ENCODE results near the gene ELOVL4. TPM values are rescaled to one million over a fixed set of nuclear protein-coding genes. Genes with fewer than 3 reads are reported as not detected.

The ELOVL4 gene
- total and polyA plus RNA-seq, 11 donors, result 0.09 to 0.48 (median 0.20) TPM

DNA sequence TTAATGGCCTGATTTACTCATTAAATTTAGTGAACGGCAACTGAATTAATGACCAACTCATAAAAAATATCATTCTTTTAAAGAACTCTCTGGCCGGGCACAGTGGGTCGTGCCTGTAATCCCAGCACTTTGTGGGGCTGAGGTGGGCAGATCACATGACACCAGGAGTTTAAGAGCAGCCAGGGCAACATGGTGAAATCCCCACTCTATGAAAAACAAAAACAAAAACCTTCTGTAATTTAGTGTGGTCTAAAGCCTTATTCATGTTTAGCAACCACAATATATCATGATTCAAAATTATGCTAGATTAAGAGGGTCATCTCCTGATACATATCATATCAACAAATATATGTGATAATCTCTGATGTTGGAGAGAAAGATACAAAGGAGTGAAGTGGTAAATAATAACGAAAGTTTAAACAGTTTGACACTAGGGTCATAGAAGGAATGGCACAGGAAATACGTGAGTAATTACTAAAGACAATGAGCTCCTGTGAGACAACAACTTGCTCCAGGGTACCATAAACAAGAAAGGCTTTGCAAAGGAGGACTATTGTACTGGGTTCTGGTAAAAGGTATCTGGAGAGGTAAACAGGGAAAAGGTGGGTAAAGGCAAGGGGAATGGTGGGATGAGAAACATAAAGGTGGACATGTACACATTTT is 5.7 kb downstream of the ELOVL4 start:
- no peaks in the 10 kb centered on the region for H3K9me3 ChIP-seq
- 76 to 81% (median 79%) methylated on average over 5 of the region's 5 CpGs for WGBS, 4 donors
- no peak overlapping the region for H3K4me3 ChIP-seq
- peaks cover 0 to 10% (median 2%) of the 10 kb centered on the region in 12 donors for H3K4me1 ChIP-seq
- H3K27me3 ChIP-seq, result peaks cover 0 to 29% (median 13%) of the 10 kb centered on the region in 9 donors
- DNase-seq, result no peak
- no peak for ATAC-seq
- intact Hi-C loops (cut with DNase I), result loop anchor here in 4 of 10 donors (10.0 kb wide), 1 partner anchor 153 kb away; no protein-coding TSS in a partner anchor
- TF ChIP-seq POLR2A (IDR thresholded peaks at IDR 0.05), result no peak
- TF ChIP-seq, protein P1, sequence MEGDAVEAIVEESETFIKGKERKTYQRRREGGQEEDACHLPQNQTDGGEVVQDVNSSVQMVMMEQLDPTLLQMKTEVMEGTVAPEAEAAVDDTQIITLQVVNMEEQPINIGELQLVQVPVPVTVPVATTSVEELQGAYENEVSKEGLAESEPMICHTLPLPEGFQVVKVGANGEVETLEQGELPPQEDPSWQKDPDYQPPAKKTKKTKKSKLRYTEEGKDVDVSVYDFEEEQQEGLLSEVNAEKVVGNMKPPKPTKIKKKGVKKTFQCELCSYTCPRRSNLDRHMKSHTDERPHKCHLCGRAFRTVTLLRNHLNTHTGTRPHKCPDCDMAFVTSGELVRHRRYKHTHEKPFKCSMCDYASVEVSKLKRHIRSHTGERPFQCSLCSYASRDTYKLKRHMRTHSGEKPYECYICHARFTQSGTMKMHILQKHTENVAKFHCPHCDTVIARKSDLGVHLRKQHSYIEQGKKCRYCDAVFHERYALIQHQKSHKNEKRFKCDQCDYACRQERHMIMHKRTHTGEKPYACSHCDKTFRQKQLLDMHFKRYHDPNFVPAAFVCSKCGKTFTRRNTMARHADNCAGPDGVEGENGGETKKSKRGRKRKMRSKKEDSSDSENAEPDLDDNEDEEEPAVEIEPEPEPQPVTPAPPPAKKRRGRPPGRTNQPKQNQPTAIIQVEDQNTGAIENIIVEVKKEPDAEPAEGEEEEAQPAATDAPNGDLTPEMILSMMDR (IDR thresholded peaks at IDR 0.05), result no peak
- H3K36me3 ChIP-seq, result no peaks in the 10 kb centered on the region
- H3K27ac ChIP-seq, result no peak overlapping the region

DNA sequence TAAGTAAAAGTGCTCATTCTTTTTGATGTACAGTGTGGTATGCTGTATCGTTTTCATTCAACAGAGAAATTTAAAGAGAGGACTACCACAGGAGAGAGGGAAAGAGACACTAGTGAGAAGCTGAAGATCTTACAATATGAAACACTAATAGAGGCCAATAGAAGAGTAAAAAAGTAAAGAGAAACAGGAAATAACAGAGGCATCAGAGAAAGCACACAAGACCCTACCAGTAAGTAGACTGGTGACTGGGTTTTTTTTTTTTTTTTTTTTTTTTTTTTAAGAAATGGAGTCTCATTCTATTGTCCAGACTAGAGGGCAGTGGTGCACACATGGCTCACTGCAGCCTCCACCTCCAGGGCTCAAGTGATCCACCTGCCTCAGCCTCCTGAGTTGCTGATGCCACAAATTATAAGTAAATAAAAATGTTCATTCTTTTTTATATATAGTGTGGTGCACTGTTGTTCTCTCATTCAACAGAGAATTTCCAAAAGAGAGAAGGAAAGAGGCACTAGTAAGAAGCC is 18.8 kb downstream of the ELOVL4 start:
- intact Hi-C loops (cut with DNase I), result no loop called here
- Histone ChIP-seq H3K4me1 (no peaks in the 10 kb centered on the region), H3K36me3 (no peaks in the 10 kb centered on the region), H3K27me3 (no peaks in the 10 kb centered on the region), H3K4me3 (no peak overlapping the region), H3K27ac (no peak overlapping the region), H3K9me3 (no peaks in the 10 kb centered on the region)
- TF ChIP-seq POLR2A (IDR thresholded peaks at IDR 0.05), result no peak
- TF ChIP-seq, protein P1 (IDR thresholded peaks at IDR 0.05), result no peak
- no peak for ATAC-seq
- WGBS, 4 donors, result 67 to 81% (median 73%) methylated on average over 1 of the region's 1 CpG
- no peak for DNase-seq

DNA sequence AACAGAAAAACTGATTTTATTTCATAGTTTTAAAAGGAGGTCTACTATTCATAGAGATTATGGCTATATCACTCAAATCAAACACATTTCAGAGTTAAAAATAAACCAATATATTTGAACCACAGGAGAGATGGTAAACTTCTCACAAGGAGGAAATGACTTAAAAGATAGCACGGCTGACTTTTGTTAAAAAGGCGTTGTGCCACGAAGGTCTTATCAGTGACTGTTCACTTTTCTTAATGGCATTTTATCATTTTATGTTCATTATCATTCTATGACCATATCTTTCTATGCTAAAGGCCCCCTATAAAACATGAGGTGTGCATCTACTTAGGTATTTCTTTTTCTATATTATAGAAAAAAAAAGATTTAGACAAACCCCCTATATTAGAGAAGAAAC is 19.6 kb downstream of the ELOVL4 start:
- no peak overlapping the region for H3K27ac ChIP-seq
- 23 to 36% (median 29%) methylated on average over 3 of the region's 3 CpGs for WGBS, 4 donors
- no peaks in the 10 kb centered on the region for H3K36me3 ChIP-seq
- H3K9me3 ChIP-seq, result no peaks in the 10 kb centered on the region
- no peak for TF ChIP-seq POLR2A (IDR thresholded peaks at IDR 0.05)
- TF ChIP-seq, protein P1 (IDR thresholded peaks at IDR 0.05), result no peak
- intact Hi-C loops (cut with DNase I), result no loop called here
- H3K4me1 ChIP-seq, result no peaks in the 10 kb centered on the region
- DNase-seq (no peak), ATAC-seq (no peak)
- H3K27me3 ChIP-seq, result no peaks in the 10 kb centered on the region
- H3K4me3 ChIP-seq, result no peak overlapping the region

DNA sequence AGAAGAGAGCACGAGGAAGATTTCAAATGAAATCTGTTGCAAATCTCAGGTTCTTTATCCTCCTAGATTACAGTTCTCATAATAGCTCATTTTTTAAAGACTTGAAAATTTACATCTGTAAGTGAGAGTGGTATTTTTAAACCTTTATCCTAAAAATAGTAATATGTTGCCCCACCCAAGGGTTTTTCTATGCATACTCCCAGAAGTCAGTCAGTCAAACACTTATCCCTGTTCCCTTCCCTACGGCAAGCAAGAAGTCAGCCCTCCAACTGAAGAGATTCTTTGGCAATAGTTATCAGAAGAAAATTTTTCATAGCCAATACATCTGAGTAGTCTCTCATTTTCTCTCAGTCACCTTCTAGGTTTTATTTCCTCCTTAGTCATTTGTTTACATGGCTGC is 24.1 kb downstream of the ELOVL4 start:
- ATAC-seq (no peak), DNase-seq (no peak)
- WGBS, 4 donors, result 80 to 89% (median 87%) methylated on average over 2 of the region's 2 CpGs
- no peaks in the 10 kb centered on the region for H3K9me3 ChIP-seq
- no peaks in the 10 kb centered on the region for H3K4me1 ChIP-seq
- peaks cover 0 to 7% (median 0%) of the 10 kb centered on the region in 9 donors for H3K36me3 ChIP-seq
- H3K27ac ChIP-seq, result no peak overlapping the region
- H3K4me3 ChIP-seq, result no peak overlapping the region
- no peaks in the 10 kb centered on the region for H3K27me3 ChIP-seq
- intact Hi-C loops (cut with DNase I), result no loop called here
- TF ChIP-seq, protein P1 (IDR thresholded peaks at IDR 0.05), result no peak
- no peak for TF ChIP-seq POLR2A (IDR thresholded peaks at IDR 0.05)
